Neuronal stem cell (in vitro differentiated cells): ENCODE measurements around the gene SMC6.

ENCODE experiments used
- DNase-seq: peaks from one replicate; pipeline ENCODE4 v3.0.0-alpha.2; 2013; ENCODE audit warnings: low spot score
- H2AFZ ChIP-seq: one replicate; pipeline ENCODE4 v1.6.1; 2013; ENCODE audit warnings: mild to moderate bottlenecking, low read length, inconsistent platforms
- H2AK5ac ChIP-seq: 2 replicates; pipeline ENCODE4 v1.6.1; 2013; ENCODE audit warnings: low read depth, mild to moderate bottlenecking, inconsistent platforms, low read length, moderate library complexity, mixed read lengths
- H2BK120ac ChIP-seq: 2 replicates; pipeline ENCODE4 v1.6.1; 2013; ENCODE audit warnings: low read depth, mild to moderate bottlenecking, inconsistent platforms, low read length, moderate library complexity, mixed read lengths
- H2BK12ac ChIP-seq: one replicate; pipeline ENCODE4 v1.6.1; 2013; ENCODE audit warnings: low read length, inconsistent platforms
- H2BK15ac ChIP-seq: 2 replicates; pipeline ENCODE4 v1.6.1; 2013; ENCODE audit warnings: mild to moderate bottlenecking, low read length, inconsistent platforms, mixed read lengths
- H2BK5ac ChIP-seq: one replicate; pipeline ENCODE4 v1.6.1; 2013; ENCODE audit warnings: inconsistent platforms, mild to moderate bottlenecking, low read length, moderate library complexity
- H3K14ac ChIP-seq: one replicate; pipeline ENCODE4 v1.6.1; 2013; ENCODE audit warnings: low read length, inconsistent platforms
- H3K18ac ChIP-seq: 2 replicates; pipeline ENCODE4 v1.6.1; 2013; ENCODE audit warnings: low read length, inconsistent platforms
- H3K23ac ChIP-seq: 2 replicates; pipeline ENCODE4 v1.6.1; 2013; ENCODE audit warnings: low read depth, mild to moderate bottlenecking, mixed read lengths, low read length, inconsistent platforms; ENCODE audit not compliant: poor library complexity
- H3K27ac ChIP-seq: replicated peaks from 3 replicates; pipeline ENCODE4 v1.5.1; 2013; ENCODE audit warnings: low read length, inconsistent platforms
- H3K27me3 ChIP-seq, 3 experiments: 2 replicates each; pipeline ENCODE4 v1.6.1; 2013; ENCODE audit warnings: low read length in 3 of 3, mild to moderate bottlenecking in 2 of 3, inconsistent platforms in 1 of 3, low read depth in 1 of 3, mixed read lengths in 1 of 3, moderate library complexity in 1 of 3; ENCODE audit not compliant: control insufficient read depth in 3 of 3, insufficient read depth in 3 of 3
- H3K36me3 ChIP-seq, 2 donors: replicated peaks in 1 of 2; 2 replicates each; pipeline ENCODE4 v1.6.1; 2013; ENCODE audit warnings: low read length in 2 of 2; ENCODE audit not compliant: control insufficient read depth in 2 of 2, insufficient read depth in 2 of 2
- H3K4ac ChIP-seq: 2 replicates; pipeline ENCODE4 v1.6.1; 2013; ENCODE audit warnings: inconsistent platforms, mild to moderate bottlenecking, low read length, moderate library complexity
- H3K4me1 ChIP-seq, 2 donors: 1 replicate in 1 of 2; 2 replicates in 1 of 2; pipeline ENCODE4 v1.6.1; 2013; ENCODE audit warnings: low read length in 2 of 2, low read depth in 1 of 2; ENCODE audit not compliant: control insufficient read depth in 2 of 2, insufficient read depth in 1 of 2
- H3K4me2 ChIP-seq: one replicate; pipeline ENCODE4 v1.6.1; 2013; ENCODE audit warnings: mild to moderate bottlenecking, low read length, inconsistent platforms; ENCODE audit not compliant: insufficient read depth, poor library complexity, severe bottlenecking
- H3K4me3 ChIP-seq, 2 donors: 2 replicates each; pipeline ENCODE4 v1.5.1; 2013; ENCODE audit warnings: low read length in 2 of 2, mild to moderate bottlenecking in 2 of 2, inconsistent platforms in 1 of 2, moderate library complexity in 1 of 2
- H3K79me1 ChIP-seq: one replicate; pipeline ENCODE4 v1.6.1; 2013; ENCODE audit warnings: low read depth, mild to moderate bottlenecking, inconsistent platforms, low read length, moderate library complexity
- H3K9ac ChIP-seq: one replicate; pipeline ENCODE4 v1.6.1; 2013; ENCODE audit warnings: mild to moderate bottlenecking, low read depth, low read length, inconsistent platforms; ENCODE audit not compliant: poor library complexity
- H3K9me3 ChIP-seq, 2 donors: replicated peaks in 1 of 2; 2 replicates each; pipeline versions ENCODE3 to v1.6.1; 2013; ENCODE audit warnings: low read length in 2 of 2, mild to moderate bottlenecking in 2 of 2, inconsistent platforms in 1 of 2, low read depth in 1 of 2, mixed read lengths in 1 of 2, moderate library complexity in 1 of 2; ENCODE audit not compliant: control insufficient read depth in 2 of 2, insufficient read depth in 1 of 2
- H4K8ac ChIP-seq: one replicate; pipeline ENCODE4 v1.6.1; 2013; ENCODE audit warnings: low read depth, mild to moderate bottlenecking, inconsistent platforms, low read length, moderate library complexity
- H4K91ac ChIP-seq: one replicate; pipeline ENCODE4 v1.6.1; 2013; ENCODE audit warnings: low read length, low read depth, mild to moderate bottlenecking, inconsistent platforms; ENCODE audit not compliant: poor library complexity
- WGBS, 2 donors: extraction: QIAGEN DNeasy Blood & Tissue Kit; methylation state at CpG; one replicate each; pipeline ENCODE4 v1.1.7; 2013; ENCODE audit warnings: missing lambda C conversion rate in 2 of 2, mixed read lengths in 1 of 2; ENCODE audit not compliant: insufficient read length in 2 of 2, insufficient replicate concordance in 1 of 2; ENCODE audit errors: extremely low coverage in 2 of 2; 5-methylcytosine and 5-hydroxymethylcytosine counted together

The SMC6 gene

DNA sequence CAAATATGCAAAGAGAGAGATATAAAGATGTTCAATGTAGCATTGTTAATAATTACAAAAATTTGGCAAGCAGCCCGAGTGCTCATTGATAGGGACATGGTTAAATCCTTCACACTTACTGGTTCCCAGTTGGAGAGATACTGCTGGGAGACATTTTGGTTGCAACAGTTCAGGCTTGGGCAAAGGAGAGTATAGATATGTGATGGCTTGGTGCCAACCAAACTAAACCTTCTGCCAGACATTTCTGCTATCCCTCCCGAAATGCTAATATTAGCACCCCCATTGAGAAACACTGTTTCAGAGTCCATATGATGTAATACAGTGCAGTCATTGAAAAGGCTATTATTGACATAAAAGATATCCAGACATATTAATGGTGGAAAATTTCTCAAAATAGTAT is 11.8 kb upstream of the SMC6 start:
- no peak overlapping the region for H2AFZ ChIP-seq
- no peaks in the 10 kb centered on the region for H3K4me1 ChIP-seq
- H4K91ac ChIP-seq: no peak overlapping the region
- H3K4me2 ChIP-seq: no peak overlapping the region
- H3K79me1 ChIP-seq: no peaks in the 10 kb centered on the region
- no peak overlapping the region for H2BK120ac ChIP-seq
- no peak overlapping the region for H3K9ac ChIP-seq
- no peak overlapping the region for H3K27ac ChIP-seq
- no peak overlapping the region for H3K4me3 ChIP-seq
- H2BK5ac ChIP-seq: no peak overlapping the region
- H3K9me3 ChIP-seq: no peaks in the 10 kb centered on the region
- no peak overlapping the region for H2BK15ac ChIP-seq
- H3K18ac ChIP-seq: no peak overlapping the region
- no peak overlapping the region for H3K14ac ChIP-seq
- H3K27me3 ChIP-seq: no peaks in the 10 kb centered on the region
- no CpG with 5 or more reads among the region's 2 CpGs for WGBS, 2 donors
- H4K8ac ChIP-seq: no peak overlapping the region
- no peak for DNase-seq
- no peak overlapping the region for H3K23ac ChIP-seq
- no peak overlapping the region for H2AK5ac ChIP-seq
- peaks cover 6 to 87% of the 10 kb centered on the region in 2 donors for H3K36me3 ChIP-seq
- no peak overlapping the region for H3K4ac ChIP-seq
- H2BK12ac ChIP-seq: no peak overlapping the region

GRCh38 chr2:17763641-17764333 is 10.2 kb upstream of the SMC6 start:
- H3K18ac ChIP-seq: no peak overlapping the region
- no peak overlapping the region for H4K91ac ChIP-seq
- no peak overlapping the region for H2BK15ac ChIP-seq
- no peak overlapping the region for H2BK5ac ChIP-seq
- DNase-seq: no peak
- H3K36me3 ChIP-seq: peaks cover 8 to 80% of the 10 kb centered on the region in 2 donors
- H3K14ac ChIP-seq: no peak overlapping the region
- no peak overlapping the region for H3K9ac ChIP-seq
- H2BK120ac ChIP-seq: no peak overlapping the region
- WGBS, 2 donors: no CpG with 5 or more reads among the region's 10 CpGs
- no peaks in the 10 kb centered on the region for H3K27me3 ChIP-seq
- no peak overlapping the region for H3K4ac ChIP-seq
- no peak overlapping the region for H2BK12ac ChIP-seq
- H2AK5ac ChIP-seq: no peak overlapping the region
- no peak overlapping the region for H4K8ac ChIP-seq
- no peaks in the 10 kb centered on the region for H3K4me1 ChIP-seq
- H3K4me2 ChIP-seq: no peak overlapping the region
- H3K9me3 ChIP-seq: no peaks in the 10 kb centered on the region
- H3K79me1 ChIP-seq: no peaks in the 10 kb centered on the region
- no peak overlapping the region for H3K23ac ChIP-seq
- H3K27ac ChIP-seq: no peak overlapping the region
- no peak overlapping the region for H3K4me3 ChIP-seq
- no peak overlapping the region for H2AFZ ChIP-seq

GRCh38 chr2:17762451-17762850 is 8.8 kb upstream of the SMC6 start:
- Histone ChIP-seq H3K4me2 (no peak overlapping the region), H2BK120ac (no peak overlapping the region), H2AK5ac (no peak overlapping the region), H3K18ac (no peak overlapping the region), H2BK12ac (no peak overlapping the region), H3K27ac (no peak overlapping the region), H3K9me3 (no peaks in the 10 kb centered on the region), H2BK15ac (no peak overlapping the region), H3K14ac (no peak overlapping the region), H3K4ac (no peak overlapping the region), H4K91ac (no peak overlapping the region), H3K23ac (no peak overlapping the region), H2AFZ (no peak overlapping the region), H3K4me3 (no peak overlapping the region), H3K27me3 (no peaks in the 10 kb centered on the region), H2BK5ac (no peak overlapping the region), H4K8ac (no peak overlapping the region), H3K4me1 (no peaks in the 10 kb centered on the region), H3K79me1 (no peaks in the 10 kb centered on the region), H3K36me3 (peaks cover 6 to 67% of the 10 kb centered on the region in 2 donors), H3K9ac (no peak overlapping the region)
- DNase-seq: no peak
- no CpG with 5 or more reads among the region's 1 CpG for WGBS, 2 donors

DNA sequence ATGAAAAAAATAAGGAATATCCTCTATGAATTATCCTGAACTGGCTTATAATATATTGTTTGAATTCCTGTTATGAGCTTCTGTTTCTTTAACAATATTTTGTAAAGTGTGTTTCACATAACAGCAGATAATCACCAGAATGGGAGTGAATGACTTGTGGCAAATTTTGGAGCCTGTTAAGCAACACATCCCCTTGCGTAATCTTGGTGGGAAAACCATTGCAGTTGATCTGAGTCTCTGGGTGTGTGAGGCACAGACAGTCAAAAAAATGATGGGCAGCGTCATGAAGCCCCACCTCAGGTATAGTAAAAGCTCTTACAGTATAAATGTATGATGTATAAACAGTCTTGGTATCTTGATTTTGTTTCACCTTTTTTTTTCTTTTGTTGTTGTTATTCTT is 6.2 kb upstream of the SMC6 start:
- H3K79me1 ChIP-seq: no peaks in the 10 kb centered on the region
- no peak overlapping the region for H2BK120ac ChIP-seq
- peaks cover 5 to 47% of the 10 kb centered on the region in 2 donors for H3K36me3 ChIP-seq
- no peak overlapping the region for H4K91ac ChIP-seq
- WGBS, 2 donors: no CpG with 5 or more reads among the region's 2 CpGs
- no peak overlapping the region for H2BK12ac ChIP-seq
- no peaks in the 10 kb centered on the region for H3K27me3 ChIP-seq
- no peak overlapping the region for H3K27ac ChIP-seq
- DNase-seq: no peak
- H3K9me3 ChIP-seq: no peaks in the 10 kb centered on the region
- H3K4me2 ChIP-seq: no peak overlapping the region
- H2AFZ ChIP-seq: no peak overlapping the region
- H3K4ac ChIP-seq: no peak overlapping the region
- H3K4me3 ChIP-seq: no peak overlapping the region
- H2BK15ac ChIP-seq: no peak overlapping the region
- H3K9ac ChIP-seq: no peak overlapping the region
- H3K4me1 ChIP-seq: peaks cover 0 to 8% of the 10 kb centered on the region in 2 donors
- no peak overlapping the region for H3K18ac ChIP-seq
- no peak overlapping the region for H3K23ac ChIP-seq
- no peak overlapping the region for H2BK5ac ChIP-seq
- no peak overlapping the region for H3K14ac ChIP-seq
- no peak overlapping the region for H4K8ac ChIP-seq
- H2AK5ac ChIP-seq: no peak overlapping the region
